ENCODE measurements around the gene CCNJL. TPM values are rescaled to one million over a fixed set of nuclear protein-coding genes. Genes with fewer than 3 reads are reported as not detected.
A peak's percentile ranks its signal among the peaks of the same experiment; 100 is the strongest.

Gene CCNJL
- total RNA-seq, 3 donors from 2014 or later: 0.10 to 0.30 (median 0.13) TPM

DNA sequence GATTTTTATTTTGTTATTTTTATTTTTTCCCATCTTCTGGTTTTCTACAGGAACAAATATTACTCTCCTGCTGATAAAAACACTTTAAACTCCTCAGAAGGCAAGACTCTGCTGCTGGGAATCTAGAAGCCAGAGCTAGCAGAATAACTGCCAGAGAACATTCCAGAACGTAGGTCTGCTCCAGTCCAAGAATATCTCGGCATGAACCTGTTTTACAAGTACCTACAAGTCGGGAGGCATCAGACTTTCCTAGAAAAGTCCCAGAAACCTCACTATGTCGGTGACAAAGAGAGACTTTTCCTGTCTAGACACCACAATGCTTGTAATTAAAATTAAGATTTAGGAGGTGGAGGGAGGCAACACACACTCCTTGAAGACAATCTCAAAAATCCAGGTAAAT is 41.7 kb downstream of the CCNJL start:
- no peaks in the 10 kb centered on the region for H3K9me3 Mint-ChIP-seq
- H3K27me3 Mint-ChIP-seq (ENCODE audit: low read depth): no peaks in the 10 kb centered on the region
- no peaks in the 10 kb centered on the region for H3K36me3 Mint-ChIP-seq (ENCODE audit: insufficient read depth)
- peaks cover 4% of the 10 kb centered on the region for H3K4me1 Mint-ChIP-seq (ENCODE audit: low read depth)
- DNase-seq: no peak
- no peak overlapping the region for H3K4me3 Mint-ChIP-seq
- ATAC-seq: no peak

DNA sequence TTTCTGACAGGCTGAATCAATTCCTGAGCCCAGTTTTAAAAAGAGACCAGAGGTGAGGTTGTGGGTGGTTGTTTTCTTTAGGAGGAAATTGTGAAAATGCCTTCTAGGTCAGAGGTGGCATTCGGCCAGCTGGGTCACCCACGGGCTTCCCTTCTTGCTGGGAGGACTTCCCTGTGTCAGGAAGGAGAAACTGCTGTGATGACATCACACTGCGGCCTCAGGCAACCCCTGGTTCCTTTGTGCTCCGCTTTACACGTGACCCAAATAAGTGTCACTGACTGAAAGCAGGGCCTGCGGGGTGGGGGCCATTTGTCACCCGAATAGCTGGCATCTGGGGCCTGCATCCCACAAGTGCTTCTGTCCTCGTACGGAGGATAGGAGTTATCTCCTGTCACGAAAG is 43.3 kb downstream of the CCNJL start:
- no peaks in the 10 kb centered on the region for H3K27me3 Mint-ChIP-seq (ENCODE audit: low read depth)
- no peak for ATAC-seq
- DNase-seq: no peak
- no peaks in the 10 kb centered on the region for H3K36me3 Mint-ChIP-seq (ENCODE audit: insufficient read depth)
- H3K4me3 Mint-ChIP-seq: no peak overlapping the region
- H3K4me1 Mint-ChIP-seq (ENCODE audit: low read depth): peaks cover 4% of the 10 kb centered on the region
- H3K9me3 Mint-ChIP-seq: no peaks in the 10 kb centered on the region

DNA sequence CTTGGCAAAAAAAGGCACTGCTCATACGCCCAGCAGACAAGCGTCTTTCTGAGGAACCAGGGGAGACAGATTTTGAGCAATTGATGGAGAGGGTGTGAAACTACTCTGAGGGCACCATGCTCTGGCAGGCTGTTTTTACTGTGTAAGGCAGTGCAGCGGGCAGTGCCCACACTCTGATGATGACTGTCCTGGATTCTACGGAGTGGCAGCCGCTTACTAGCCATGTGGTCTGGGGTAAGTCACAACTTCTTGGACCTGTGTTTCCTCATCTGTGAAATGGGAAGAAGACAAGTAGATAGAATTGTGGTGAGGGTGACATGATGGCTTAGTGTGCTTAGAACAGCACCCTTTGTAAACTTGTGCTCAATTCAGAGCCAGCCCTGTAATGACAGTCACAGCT is 44.2 kb downstream of the CCNJL start:
- peaks cover 4% of the 10 kb centered on the region for H3K4me1 Mint-ChIP-seq (ENCODE audit: low read depth)
- H3K27me3 Mint-ChIP-seq (ENCODE audit: low read depth): no peaks in the 10 kb centered on the region
- no peaks in the 10 kb centered on the region for H3K36me3 Mint-ChIP-seq (ENCODE audit: insufficient read depth)
- no peaks in the 10 kb centered on the region for H3K9me3 Mint-ChIP-seq
- H3K4me3 Mint-ChIP-seq: no peak overlapping the region
- DNase-seq (no peak), ATAC-seq (no peak)

DNA sequence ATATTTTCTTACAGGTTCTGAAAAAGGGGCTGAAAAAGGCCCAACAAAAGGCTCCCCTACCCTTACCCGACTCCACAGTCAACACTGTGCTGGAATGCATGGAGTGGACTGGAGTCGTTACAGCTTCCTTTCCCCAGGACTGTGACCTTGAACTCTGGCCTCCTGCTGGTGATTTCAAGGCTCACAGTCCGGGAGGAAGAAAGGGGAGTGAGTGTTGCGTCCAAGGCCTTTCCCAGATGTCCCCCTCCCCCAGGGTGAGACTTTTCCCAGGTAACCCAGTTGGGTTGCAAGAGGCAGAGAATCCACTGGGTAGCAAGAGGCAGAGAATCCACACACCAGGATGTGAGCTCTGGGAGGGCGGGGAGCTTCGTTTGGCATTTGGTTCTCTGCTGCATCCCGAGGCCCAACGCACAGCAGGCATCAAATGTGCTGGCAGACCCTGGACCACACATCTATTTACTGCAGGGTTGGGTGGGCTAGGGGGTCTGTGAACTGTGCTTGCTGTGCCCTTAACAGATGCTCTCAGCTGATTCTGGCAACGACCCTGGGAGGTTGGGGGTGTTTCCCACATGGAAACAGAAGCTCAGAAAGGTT is 45.5 kb downstream of the CCNJL start:
- DNase-seq: no peak
- Mint-ChIP-seq H3K36me3 (ENCODE audit: insufficient read depth) (no peaks in the 10 kb centered on the region), H3K4me3 (no peak overlapping the region), H3K27me3 (ENCODE audit: low read depth) (no peaks in the 10 kb centered on the region), H3K4me1 (ENCODE audit: low read depth) (peaks cover 4% of the 10 kb centered on the region), H3K9me3 (no peaks in the 10 kb centered on the region)
- ATAC-seq: no peak

DNA sequence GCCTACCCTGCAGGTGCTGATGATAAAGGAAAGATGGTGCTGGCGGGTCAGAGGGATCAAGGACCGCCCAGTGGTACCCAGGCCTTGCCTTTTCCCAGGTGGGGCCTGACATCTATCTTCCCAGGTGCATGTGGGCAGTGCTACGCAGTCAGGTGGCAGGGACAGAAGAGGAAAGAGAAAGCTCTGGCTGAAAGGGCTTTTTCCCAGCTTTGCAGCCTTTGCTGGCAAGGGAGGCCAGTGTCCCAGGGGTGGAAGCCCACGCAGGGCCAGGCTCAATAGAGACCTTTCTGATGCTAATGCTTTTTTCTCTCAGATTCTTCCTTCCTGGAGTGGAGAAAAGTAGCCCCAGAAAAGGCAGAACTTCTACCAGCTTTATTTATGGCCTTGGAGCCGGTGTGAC is 46.3 kb downstream of the CCNJL start:
- DNase-seq: no peak
- Mint-ChIP-seq H3K4me3 (no peak overlapping the region), H3K4me1 (ENCODE audit: low read depth) (no peaks in the 10 kb centered on the region), H3K9me3 (no peaks in the 10 kb centered on the region), H3K27me3 (ENCODE audit: low read depth) (peaks cover 6% of the 10 kb centered on the region), H3K36me3 (ENCODE audit: insufficient read depth) (no peaks in the 10 kb centered on the region)
- no peak for ATAC-seq

DNA sequence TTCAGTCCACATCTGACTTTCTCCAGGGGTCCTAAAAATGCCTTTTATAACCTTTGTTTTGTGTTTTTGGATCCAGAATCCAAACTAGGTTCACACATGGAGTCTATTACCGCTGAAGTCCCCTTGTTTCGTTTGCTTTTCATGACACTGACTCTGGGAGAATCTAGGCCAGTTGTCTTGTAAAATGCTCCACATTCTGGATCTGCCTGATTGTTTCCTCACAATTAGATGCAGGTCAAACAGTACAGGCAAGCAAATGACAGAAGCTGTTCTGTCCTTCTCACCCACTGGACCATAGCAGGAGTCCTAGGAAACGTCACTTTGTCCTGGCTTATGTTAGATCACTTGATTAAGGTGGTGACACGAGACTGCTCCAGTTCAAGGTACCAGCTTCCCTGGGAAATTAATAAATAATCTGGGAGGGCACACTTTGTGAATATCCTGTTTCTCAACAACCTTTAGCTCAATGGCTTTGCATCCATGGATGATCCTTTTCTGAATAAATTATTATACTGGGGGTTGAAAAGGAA is 49.0 kb downstream of the CCNJL start:
- no peak for DNase-seq
- Mint-ChIP-seq H3K36me3 (ENCODE audit: insufficient read depth) (no peaks in the 10 kb centered on the region), H3K9me3 (no peaks in the 10 kb centered on the region), H3K27me3 (ENCODE audit: low read depth) (peaks cover 10% of the 10 kb centered on the region), H3K4me1 (ENCODE audit: low read depth) (no peaks in the 10 kb centered on the region), H3K4me3 (no peak overlapping the region)
- no peak for ATAC-seq

DNA sequence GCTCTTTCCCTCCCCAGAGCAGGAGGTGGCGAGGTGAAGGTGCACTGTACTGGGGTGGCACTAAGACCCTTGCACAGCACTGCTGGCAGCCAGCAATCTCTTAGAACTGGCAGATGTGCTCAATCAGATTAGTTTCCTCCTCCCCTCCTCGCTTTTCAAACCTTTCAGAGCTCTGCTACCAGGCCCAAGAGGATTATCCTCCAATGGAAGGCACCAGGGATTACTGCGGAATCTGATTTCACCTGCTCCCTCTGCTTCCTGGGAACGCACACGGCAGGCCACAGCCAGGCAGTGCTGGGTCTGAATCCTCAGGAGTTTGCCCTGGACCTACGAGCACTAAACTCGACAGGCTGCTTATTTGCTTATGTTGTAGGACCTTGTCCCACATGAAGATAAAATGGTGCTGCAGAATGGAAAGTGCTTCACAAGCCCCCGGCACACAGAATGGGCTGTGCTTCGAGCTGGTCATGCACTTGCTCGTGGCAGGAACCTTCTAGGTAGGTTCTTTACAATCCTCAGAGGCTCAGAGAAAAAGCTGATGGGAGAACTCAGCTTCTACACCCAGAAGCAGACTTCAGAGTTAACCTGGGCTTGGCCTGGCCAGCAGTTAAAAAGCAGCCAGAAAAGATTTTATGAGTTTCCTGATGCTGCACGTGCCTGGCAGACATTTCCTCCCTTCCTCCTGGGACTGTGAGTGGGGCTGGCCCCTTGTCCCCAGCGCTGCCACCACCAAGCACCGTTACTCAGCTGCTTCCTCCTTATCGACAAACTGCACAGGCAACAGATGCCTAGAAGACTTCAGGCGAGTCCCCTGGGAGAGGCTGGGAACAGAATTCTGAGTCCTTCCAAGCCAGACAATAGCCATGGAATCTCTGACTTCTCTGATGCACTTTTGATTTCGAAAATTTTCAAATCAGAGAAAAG is 50.0 kb downstream of the CCNJL start:
- Mint-ChIP-seq H3K9me3 (no peaks in the 10 kb centered on the region), H3K4me1 (ENCODE audit: low read depth) (no peaks in the 10 kb centered on the region), H3K4me3 (no peak overlapping the region), H3K36me3 (ENCODE audit: insufficient read depth) (no peaks in the 10 kb centered on the region), H3K27me3 (ENCODE audit: low read depth) (peaks cover 10% of the 10 kb centered on the region)
- DNase-seq: no peak
- ATAC-seq: no peak

DNA sequence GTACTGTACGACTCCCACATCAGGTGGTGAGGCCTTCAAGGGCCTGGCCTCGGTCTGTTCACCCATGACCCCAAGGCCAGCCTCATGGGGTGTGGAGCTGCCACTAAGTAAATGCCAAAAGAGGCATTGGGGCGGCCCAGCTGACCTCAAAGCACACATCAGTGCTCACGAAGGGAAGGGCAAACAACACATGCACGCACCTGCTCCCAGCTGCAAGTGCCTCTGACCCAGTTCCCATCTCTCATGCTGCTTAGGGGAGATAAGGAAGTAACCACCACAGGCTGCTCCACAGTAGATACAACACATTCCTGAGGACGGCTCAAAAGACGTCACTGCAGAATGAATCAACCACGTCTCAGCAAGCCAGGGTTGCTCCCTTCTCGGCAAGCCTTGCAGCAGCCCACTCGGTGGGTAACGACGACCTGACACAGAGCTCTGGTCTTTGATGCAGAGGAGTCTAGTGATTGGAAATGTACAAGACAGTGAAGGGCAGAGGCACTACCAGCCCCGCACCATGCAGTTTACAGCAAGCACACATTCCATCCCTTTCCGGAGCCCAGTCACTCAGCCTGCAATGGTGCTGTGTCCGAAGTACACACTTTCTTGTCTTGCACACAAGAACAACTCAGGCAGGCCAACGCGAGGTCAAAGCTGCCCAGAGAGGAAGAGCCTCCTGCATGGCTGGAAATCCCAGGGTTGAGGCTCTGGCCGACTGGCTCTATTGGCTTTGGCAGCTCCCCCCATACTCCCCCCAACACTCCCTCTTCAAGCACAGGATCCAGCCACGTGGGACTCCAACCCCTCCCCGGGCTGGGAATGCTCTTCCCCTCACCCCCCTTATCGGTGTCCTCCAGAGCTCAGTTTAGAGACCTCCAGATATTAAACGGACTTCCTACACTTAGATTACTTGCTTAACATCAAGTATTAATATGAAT is 51.2 kb downstream of the CCNJL start:
- DNase-seq: no peak
- Mint-ChIP-seq H3K27me3 (ENCODE audit: low read depth) (peaks cover 10% of the 10 kb centered on the region), H3K9me3 (no peaks in the 10 kb centered on the region), H3K4me3 (no peak overlapping the region), H3K36me3 (ENCODE audit: insufficient read depth) (no peaks in the 10 kb centered on the region), H3K4me1 (ENCODE audit: low read depth) (no peaks in the 10 kb centered on the region)
- ATAC-seq: peak in 1 of 2 donors; percentile 46

DNA sequence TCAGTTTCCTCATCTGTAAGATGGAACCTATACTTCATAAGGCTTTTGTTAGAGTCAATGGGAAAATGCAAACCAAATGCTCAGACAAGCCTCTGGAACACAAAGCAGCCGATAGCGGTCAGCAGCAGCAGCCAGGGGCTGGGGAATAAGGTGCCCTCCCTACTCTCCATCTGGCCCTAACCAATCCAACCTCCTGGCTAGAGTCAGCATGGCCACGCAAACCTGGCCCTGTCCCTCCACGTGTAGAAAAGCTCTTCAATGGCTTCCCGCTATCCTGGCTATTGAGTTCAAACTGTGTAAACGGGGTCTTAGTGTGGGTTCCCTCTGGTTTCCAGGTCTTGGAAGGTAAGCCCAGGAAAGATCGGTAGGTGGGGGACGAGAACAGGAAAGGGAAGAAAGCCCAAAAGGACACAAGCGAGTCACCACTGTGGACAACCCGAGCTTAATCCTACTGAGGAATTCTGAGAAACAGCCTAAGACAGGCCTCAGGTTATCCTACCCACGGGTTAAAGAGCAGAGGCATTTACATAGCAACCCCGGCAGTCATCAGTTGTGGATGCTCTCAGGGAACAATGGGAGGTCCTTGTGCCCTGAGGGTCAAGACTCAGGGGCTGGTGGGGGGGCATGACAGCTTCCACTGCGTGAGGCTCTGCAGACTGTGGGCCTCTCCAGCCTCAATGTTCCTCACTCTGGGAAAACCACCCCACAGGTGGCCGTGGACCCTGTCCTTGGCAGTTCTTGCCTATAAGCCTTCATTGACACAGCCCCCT is 52.2 kb downstream of the CCNJL start:
- DNase-seq: no peak
- no peak overlapping the region for H3K4me3 Mint-ChIP-seq
- no peaks in the 10 kb centered on the region for H3K36me3 Mint-ChIP-seq (ENCODE audit: insufficient read depth)

DNA sequence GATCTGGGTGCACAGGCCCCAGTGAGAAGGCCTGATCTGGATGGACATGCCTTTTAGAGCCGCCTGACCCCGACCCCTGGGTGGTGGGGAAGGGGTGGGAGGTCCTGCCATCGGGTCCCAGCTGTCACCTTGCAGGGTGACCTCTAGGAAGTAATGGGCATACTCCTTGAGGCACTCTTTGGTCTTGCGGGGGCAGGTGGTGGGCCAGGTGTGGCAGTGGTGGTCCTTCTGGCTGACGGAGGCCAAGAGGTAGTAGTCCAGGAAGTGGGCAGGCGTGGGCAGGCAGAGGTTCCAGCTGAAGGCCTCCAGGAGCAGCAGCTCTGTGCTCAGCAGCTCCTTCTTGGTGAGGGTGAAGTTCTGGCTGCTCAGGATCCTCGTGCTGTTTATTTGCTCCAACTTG is 53.0 kb downstream of the CCNJL start:
- Mint-ChIP-seq H3K4me3 (no peak overlapping the region), H3K9me3 (no peaks in the 10 kb centered on the region), H3K4me1 (ENCODE audit: low read depth) (no peaks in the 10 kb centered on the region), H3K36me3 (ENCODE audit: insufficient read depth) (no peaks in the 10 kb centered on the region), H3K27me3 (ENCODE audit: low read depth) (peaks cover 10% of the 10 kb centered on the region)
- ATAC-seq (no peak), DNase-seq (no peak)

More for the DNA sequence above, 52.2 kb downstream of the CCNJL start:
- ATAC-seq: no peak
- H3K4me1 Mint-ChIP-seq (ENCODE audit: low read depth): no peaks in the 10 kb centered on the region
- H3K9me3 Mint-ChIP-seq: no peaks in the 10 kb centered on the region
- peaks cover 10% of the 10 kb centered on the region for H3K27me3 Mint-ChIP-seq (ENCODE audit: low read depth)

DNA sequence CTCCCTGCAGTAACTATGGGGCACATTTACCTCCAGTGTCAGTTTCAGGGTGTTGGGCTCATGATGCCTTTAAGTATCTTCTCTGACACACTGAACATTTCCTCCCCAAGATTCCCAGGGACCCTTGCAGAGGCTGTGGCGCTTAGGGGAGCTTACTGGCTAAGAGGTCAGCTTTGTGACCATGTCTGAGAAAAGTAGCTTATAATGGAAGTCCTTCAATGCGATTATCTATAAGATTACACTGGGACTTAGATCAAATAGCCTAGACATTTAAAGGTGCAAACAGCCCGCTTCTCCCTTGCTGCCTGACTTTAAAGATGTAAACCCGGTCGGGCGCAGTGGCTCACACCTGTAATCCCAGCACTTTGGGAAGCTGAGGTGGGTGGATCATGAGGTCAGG is 57.7 kb downstream of the CCNJL start:
- ATAC-seq (no peak), DNase-seq (no peak)
- H3K27me3 Mint-ChIP-seq (ENCODE audit: low read depth): peaks cover 3% of the 10 kb centered on the region
- no peaks in the 10 kb centered on the region for H3K4me1 Mint-ChIP-seq (ENCODE audit: low read depth)
- H3K4me3 Mint-ChIP-seq: no peak overlapping the region
- no peaks in the 10 kb centered on the region for H3K36me3 Mint-ChIP-seq (ENCODE audit: insufficient read depth)
- H3K9me3 Mint-ChIP-seq: no peaks in the 10 kb centered on the region

DNA sequence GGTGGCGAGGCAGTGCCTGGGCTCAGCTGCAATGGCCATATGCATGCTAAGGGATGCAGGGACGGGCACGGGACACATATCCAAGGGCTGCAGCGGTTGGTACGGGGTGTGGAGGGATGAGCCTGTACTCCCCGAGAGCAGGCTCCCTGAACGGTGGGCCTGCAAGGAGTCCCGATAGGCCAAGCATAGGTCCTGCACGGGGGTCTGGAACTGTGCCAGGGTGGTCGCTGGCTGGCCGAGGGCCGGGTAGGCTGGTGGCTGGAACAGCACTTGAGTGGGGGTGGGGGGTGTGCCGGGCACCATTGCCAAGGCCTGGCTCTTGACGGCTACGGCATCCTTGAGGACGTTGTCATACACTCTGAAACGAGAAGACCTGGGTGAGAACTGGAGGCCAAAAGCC is 58.9 kb downstream of the CCNJL start:
- ATAC-seq (no peak), DNase-seq (no peak)
- no peak overlapping the region for H3K4me3 Mint-ChIP-seq

DNA sequence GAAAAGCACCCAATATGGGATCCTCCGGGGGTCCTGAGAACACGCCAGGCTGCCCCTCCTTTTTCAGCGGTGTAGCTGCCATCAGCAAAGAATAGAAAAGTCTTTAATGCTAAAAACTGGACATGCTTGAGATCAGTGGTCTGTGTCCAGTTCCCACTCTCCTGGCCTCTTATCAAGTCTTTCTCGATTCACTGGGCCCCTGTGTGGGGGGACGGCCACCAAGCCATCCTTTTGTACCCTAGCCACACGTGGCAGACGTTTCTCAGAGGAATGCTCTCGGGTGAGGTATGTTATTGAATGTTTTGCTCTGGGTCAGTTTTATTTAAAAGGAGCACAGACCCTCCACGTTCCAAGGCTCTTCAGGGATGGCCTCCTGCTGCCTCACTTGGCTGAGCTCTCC is 59.4 kb downstream of the CCNJL start:
- no peak for DNase-seq
- H3K9me3 Mint-ChIP-seq: no peaks in the 10 kb centered on the region
- no peaks in the 10 kb centered on the region for H3K4me1 Mint-ChIP-seq (ENCODE audit: low read depth)
- no peak for ATAC-seq
- H3K36me3 Mint-ChIP-seq (ENCODE audit: insufficient read depth): no peaks in the 10 kb centered on the region
- no peak overlapping the region for H3K4me3 Mint-ChIP-seq
- H3K27me3 Mint-ChIP-seq (ENCODE audit: low read depth): peaks cover 3% of the 10 kb centered on the region

More for the DNA sequence above, 58.9 kb downstream of the CCNJL start:
- no peaks in the 10 kb centered on the region for H3K4me1 Mint-ChIP-seq (ENCODE audit: low read depth)
- H3K9me3 Mint-ChIP-seq: no peaks in the 10 kb centered on the region
- H3K36me3 Mint-ChIP-seq (ENCODE audit: insufficient read depth): no peaks in the 10 kb centered on the region
- H3K27me3 Mint-ChIP-seq (ENCODE audit: low read depth): peaks cover 3% of the 10 kb centered on the region

Measured in activated T-cell treated with anti-CD3 and anti-CD28 coated beads, Interleukin-2, amount 50 U/mL, for 4 hours (primary cell).